ENCODE measurements around the gene COBL. TPM values are rescaled to one million over a fixed set of nuclear protein-coding genes. Genes with fewer than 3 reads are reported as not detected.

COBL gene
- total RNA-seq, 1 experiment from 2014 or later, result not detected

GRCh38 chr7:51288896-51289622, 27.6 kb downstream of the COBL start:
- in situ Hi-C loops (cut with HindIII; ENCODE audit: low sequenced_read_pairs), result no loop called here

GRCh38 chr7:51286401-51286800, 30.2 kb downstream of the COBL start:
- in situ Hi-C loops (cut with HindIII; ENCODE audit: low sequenced_read_pairs), result no loop called here
- DNase-seq (ENCODE audit: low spot score), result no peak

More at GRCh38 chr7:51288896-51289622, 27.6 kb downstream of the COBL start:
- peak; percentile 81 for DNase-seq (ENCODE audit: low spot score)

- no peak for DNase-seq (ENCODE audit: low spot score)
- in situ Hi-C loops (cut with HindIII; ENCODE audit: low sequenced_read_pairs), result no loop called here
Measured at GRCh38 chr7:51280156-51280555, 36.5 kb downstream of the COBL start.

- DNase-seq (ENCODE audit: low spot score), result no peak
- in situ Hi-C loops (cut with HindIII; ENCODE audit: low sequenced_read_pairs), result no loop called here
Measured at GRCh38 chr7:51279391-51280023, 37.1 kb downstream of the COBL start.

- in situ Hi-C loops (cut with HindIII; ENCODE audit: low sequenced_read_pairs), result no loop called here
- no peak for DNase-seq (ENCODE audit: low spot score)
Measured at GRCh38 chr7:51278797-51279196, 37.8 kb downstream of the COBL start.

- peak; percentile 47 for DNase-seq (ENCODE audit: low spot score)
- in situ Hi-C loops (cut with HindIII; ENCODE audit: low sequenced_read_pairs), result no loop called here
Measured at GRCh38 chr7:51276967-51277366, 39.6 kb downstream of the COBL start.

- no peak for DNase-seq (ENCODE audit: low spot score)
- in situ Hi-C loops (cut with HindIII; ENCODE audit: low sequenced_read_pairs), result no loop called here
Measured at GRCh38 chr7:51276091-51276605, 40.5 kb downstream of the COBL start.

GRCh38 chr7:51275532-51275931, 41.1 kb downstream of the COBL start:
- in situ Hi-C loops (cut with HindIII; ENCODE audit: low sequenced_read_pairs), result no loop called here
- DNase-seq (ENCODE audit: low spot score), result no peak

GRCh38 chr7:51274955-51275354, 41.7 kb downstream of the COBL start:
- in situ Hi-C loops (cut with HindIII; ENCODE audit: low sequenced_read_pairs), result no loop called here
- no peak for DNase-seq (ENCODE audit: low spot score)

- no peak for DNase-seq (ENCODE audit: low spot score)
- in situ Hi-C loops (cut with HindIII; ENCODE audit: low sequenced_read_pairs), result no loop called here
Measured at GRCh38 chr7:51274001-51274400, 42.6 kb downstream of the COBL start.

- no peak for DNase-seq (ENCODE audit: low spot score)
- in situ Hi-C loops (cut with HindIII; ENCODE audit: low sequenced_read_pairs), result no loop called here
Measured at GRCh38 chr7:51273360-51273759, 43.2 kb downstream of the COBL start.

GRCh38 chr7:51270965-51271364, 45.6 kb downstream of the COBL start:
- in situ Hi-C loops (cut with HindIII; ENCODE audit: low sequenced_read_pairs), result no loop called here
- DNase-seq (ENCODE audit: low spot score), result no peak

GRCh38 chr7:51269911-51270310, 46.7 kb downstream of the COBL start:
- DNase-seq (ENCODE audit: low spot score), result no peak
- in situ Hi-C loops (cut with HindIII; ENCODE audit: low sequenced_read_pairs), result no loop called here

GRCh38 chr7:51269321-51269720, 47.3 kb downstream of the COBL start:
- in situ Hi-C loops (cut with HindIII; ENCODE audit: low sequenced_read_pairs), result no loop called here
- no peak for DNase-seq (ENCODE audit: low spot score)

GRCh38 chr7:51268859-51269258, 47.8 kb downstream of the COBL start:
- no peak for DNase-seq (ENCODE audit: low spot score)
- in situ Hi-C loops (cut with HindIII; ENCODE audit: low sequenced_read_pairs), result no loop called here

GRCh38 chr7:51267169-51267568, 49.4 kb downstream of the COBL start:
- no peak for DNase-seq (ENCODE audit: low spot score)
- in situ Hi-C loops (cut with HindIII; ENCODE audit: low sequenced_read_pairs), result no loop called here

- in situ Hi-C loops (cut with HindIII; ENCODE audit: low sequenced_read_pairs), result no loop called here
- no peak for DNase-seq (ENCODE audit: low spot score)
Measured at GRCh38 chr7:51265066-51265907, 51.3 kb downstream of the COBL start.

GRCh38 chr7:51263631-51264484, 52.8 kb downstream of the COBL start:
- in situ Hi-C loops (cut with HindIII; ENCODE audit: low sequenced_read_pairs), result no loop called here

More at GRCh38 chr7:51263631-51264484, 52.8 kb downstream of the COBL start:
- DNase-seq (ENCODE audit: low spot score), result no peak

Measured in G401 (cell line).